ENCODE results near the gene FGD4.

The FGD4 gene

DNA sequence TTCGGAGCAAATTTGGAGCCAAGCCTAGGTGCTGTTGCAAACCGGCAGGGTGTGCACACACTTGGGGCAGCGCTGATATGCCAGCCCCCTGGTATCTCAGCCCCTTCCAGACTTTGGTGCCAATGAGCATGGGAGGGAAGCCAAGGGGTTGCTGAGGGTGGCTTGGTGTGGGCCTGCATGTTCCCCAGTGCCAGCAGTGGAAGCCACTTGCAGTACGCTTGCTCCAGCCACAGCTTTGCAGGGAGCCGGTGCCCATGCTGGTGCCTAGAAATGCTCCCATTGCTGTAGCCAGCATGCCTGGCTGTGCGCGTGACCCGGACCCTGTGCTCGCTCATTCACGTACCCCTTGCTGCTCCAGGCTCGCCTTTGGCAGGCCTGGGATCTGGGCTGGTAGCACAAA lies 212.6 kb downstream of the FGD4 start:
- peaks cover 4% of the 10 kb centered on the region for H3K4me1 ChIP-seq (ENCODE audit: insufficient read depth, low read length, poor library complexity, severe bottlenecking)
- no peak overlapping the region for H3K4me3 ChIP-seq (ENCODE audit: low read length, poor library complexity, severe bottlenecking)
- H3K79me2 ChIP-seq (ENCODE audit: insufficient read depth, low read length): no peaks in the 10 kb centered on the region
- H3K4me2 ChIP-seq (ENCODE audit: low read depth, low read length, poor library complexity, severe bottlenecking): no peak overlapping the region
- no peaks in the 10 kb centered on the region for H3K9me3 ChIP-seq (ENCODE audit: insufficient read depth, low read depth, low read length)
- no peaks in the 10 kb centered on the region for H3K27me3 ChIP-seq (ENCODE audit: insufficient read depth, low read length, poor library complexity, severe bottlenecking)
- H3K9me2 ChIP-seq (replicated peaks; ENCODE audit: low read depth, low read length): no peaks in the 10 kb centered on the region
- H3K9ac ChIP-seq (ENCODE audit: low read depth, low read length, poor library complexity, severe bottlenecking): no peak overlapping the region
- no peaks in the 10 kb centered on the region for H4K20me1 ChIP-seq (ENCODE audit: insufficient read depth, low read length, poor library complexity, severe bottlenecking)
- no peaks in the 10 kb centered on the region for H3F3A ChIP-seq (ENCODE audit: low read depth)
- TF ChIP-seq, protein P1, sequence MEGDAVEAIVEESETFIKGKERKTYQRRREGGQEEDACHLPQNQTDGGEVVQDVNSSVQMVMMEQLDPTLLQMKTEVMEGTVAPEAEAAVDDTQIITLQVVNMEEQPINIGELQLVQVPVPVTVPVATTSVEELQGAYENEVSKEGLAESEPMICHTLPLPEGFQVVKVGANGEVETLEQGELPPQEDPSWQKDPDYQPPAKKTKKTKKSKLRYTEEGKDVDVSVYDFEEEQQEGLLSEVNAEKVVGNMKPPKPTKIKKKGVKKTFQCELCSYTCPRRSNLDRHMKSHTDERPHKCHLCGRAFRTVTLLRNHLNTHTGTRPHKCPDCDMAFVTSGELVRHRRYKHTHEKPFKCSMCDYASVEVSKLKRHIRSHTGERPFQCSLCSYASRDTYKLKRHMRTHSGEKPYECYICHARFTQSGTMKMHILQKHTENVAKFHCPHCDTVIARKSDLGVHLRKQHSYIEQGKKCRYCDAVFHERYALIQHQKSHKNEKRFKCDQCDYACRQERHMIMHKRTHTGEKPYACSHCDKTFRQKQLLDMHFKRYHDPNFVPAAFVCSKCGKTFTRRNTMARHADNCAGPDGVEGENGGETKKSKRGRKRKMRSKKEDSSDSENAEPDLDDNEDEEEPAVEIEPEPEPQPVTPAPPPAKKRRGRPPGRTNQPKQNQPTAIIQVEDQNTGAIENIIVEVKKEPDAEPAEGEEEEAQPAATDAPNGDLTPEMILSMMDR (conservative IDR thresholded peaks at IDR 0.05; ENCODE audit: low read length): no peak
- no peaks in the 10 kb centered on the region for H3K36me3 ChIP-seq (ENCODE audit: insufficient read depth, low read length)
- H2AFZ ChIP-seq (ENCODE audit: low read length): no peak overlapping the region

DNA sequence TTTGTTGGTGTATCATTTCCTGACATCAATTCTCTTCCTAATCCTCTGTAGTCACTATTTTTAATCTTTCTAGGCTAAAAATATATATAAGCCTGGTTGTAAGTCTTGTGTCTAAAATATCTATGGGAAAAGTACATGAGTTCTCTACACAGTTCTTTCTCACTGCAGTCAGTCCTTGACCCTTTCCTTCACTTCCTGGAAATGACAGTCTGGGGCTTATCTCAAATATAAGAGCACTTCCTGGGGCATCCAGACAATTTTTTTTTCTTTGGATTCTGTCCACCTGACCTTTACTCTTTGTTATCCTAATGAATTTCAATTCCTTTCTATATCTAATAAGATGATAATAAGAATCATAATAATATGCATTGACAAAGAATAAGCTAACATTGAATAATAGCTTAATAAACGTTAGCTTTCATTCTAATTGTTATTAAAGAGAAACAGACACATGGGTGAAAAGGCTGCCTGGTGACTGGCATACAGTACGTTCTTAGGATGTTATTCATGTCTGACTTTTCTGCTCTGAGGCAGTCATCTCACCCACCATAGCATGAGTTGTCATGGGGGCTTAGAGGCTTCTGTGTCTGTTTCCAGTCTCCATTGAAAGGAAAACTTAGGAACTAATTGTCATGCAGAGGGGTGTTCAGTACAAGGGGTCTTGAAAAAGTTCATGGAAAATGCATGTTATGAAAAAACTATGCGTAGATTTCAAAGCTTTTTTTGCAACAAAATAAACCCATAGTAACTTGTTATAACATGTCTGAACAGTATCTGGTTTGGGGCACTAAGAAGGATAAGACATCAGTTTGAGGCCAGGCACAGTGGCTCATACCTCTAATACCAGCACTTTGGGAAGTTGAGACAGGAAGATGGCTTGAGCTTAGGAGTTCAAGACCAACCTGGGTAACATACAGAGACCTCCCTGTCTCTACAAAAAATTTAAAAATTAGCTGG lies 213.6 kb downstream of the FGD4 start:
- Histone ChIP-seq H4K20me1 (ENCODE audit: insufficient read depth, low read length, poor library complexity, severe bottlenecking) (no peaks in the 10 kb centered on the region), H3K27me3 (ENCODE audit: insufficient read depth, low read length, poor library complexity, severe bottlenecking) (no peaks in the 10 kb centered on the region), H3K4me2 (ENCODE audit: low read depth, low read length, poor library complexity, severe bottlenecking) (no peak overlapping the region), H2AFZ (ENCODE audit: low read length) (no peak overlapping the region), H3F3A (ENCODE audit: low read depth) (no peaks in the 10 kb centered on the region), H3K9ac (ENCODE audit: low read depth, low read length, poor library complexity, severe bottlenecking) (no peak overlapping the region), H3K4me3 (ENCODE audit: low read length, poor library complexity, severe bottlenecking) (no peak overlapping the region), H3K4me1 (ENCODE audit: insufficient read depth, low read length, poor library complexity, severe bottlenecking) (peaks cover 4% of the 10 kb centered on the region), H3K79me2 (ENCODE audit: insufficient read depth, low read length) (no peaks in the 10 kb centered on the region), H3K9me3 (ENCODE audit: insufficient read depth, low read depth, low read length) (no peaks in the 10 kb centered on the region), H3K9me2 (replicated peaks; ENCODE audit: low read depth, low read length) (no peaks in the 10 kb centered on the region), H3K36me3 (ENCODE audit: insufficient read depth, low read length) (no peaks in the 10 kb centered on the region)
- TF ChIP-seq, protein P1 (conservative IDR thresholded peaks at IDR 0.05; ENCODE audit: low read length): no peak
- no peak for TF ChIP-seq EZH2phosphoT487 (IDR thresholded peaks at IDR 0.05; ENCODE audit: borderline replicate concordance)

DNA sequence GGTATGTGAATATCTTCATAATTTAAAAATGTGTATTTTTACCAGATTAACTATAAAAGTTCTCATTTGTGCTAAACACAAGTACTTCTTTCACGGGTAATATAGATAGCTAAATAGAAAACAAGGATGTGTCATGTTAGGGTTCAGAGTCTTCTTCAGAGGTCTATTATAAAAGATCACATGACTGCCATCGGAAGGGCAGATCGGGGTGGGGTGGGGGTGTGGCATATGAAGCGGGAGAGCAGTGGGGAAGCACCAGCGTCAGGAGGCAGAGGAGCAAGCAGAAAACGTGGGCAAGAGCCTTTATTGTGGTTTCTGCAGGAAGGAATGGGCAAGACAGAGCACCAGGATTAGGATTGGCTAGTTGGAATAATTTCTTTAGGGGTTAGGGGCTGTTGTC lies 216.1 kb downstream of the FGD4 start:
- TF ChIP-seq, protein P1 (conservative IDR thresholded peaks at IDR 0.05; ENCODE audit: low read length): no peak
- no peak for TF ChIP-seq EZH2phosphoT487 (IDR thresholded peaks at IDR 0.05; ENCODE audit: borderline replicate concordance)
- H4K20me1 ChIP-seq (ENCODE audit: insufficient read depth, low read length, poor library complexity, severe bottlenecking): no peaks in the 10 kb centered on the region
- no peaks in the 10 kb centered on the region for H3K9me2 ChIP-seq (replicated peaks; ENCODE audit: low read depth, low read length)
- H3K9me3 ChIP-seq (ENCODE audit: insufficient read depth, low read depth, low read length): no peaks in the 10 kb centered on the region
- no peak overlapping the region for H3K4me2 ChIP-seq (ENCODE audit: low read depth, low read length, poor library complexity, severe bottlenecking)
- H3K4me3 ChIP-seq (ENCODE audit: low read length, poor library complexity, severe bottlenecking): no peak overlapping the region
- no peaks in the 10 kb centered on the region for H3K4me1 ChIP-seq (ENCODE audit: insufficient read depth, low read length, poor library complexity, severe bottlenecking)
- H3K79me2 ChIP-seq (ENCODE audit: insufficient read depth, low read length): no peaks in the 10 kb centered on the region
- no peak overlapping the region for H2AFZ ChIP-seq (ENCODE audit: low read length)
- no peak overlapping the region for H3K9ac ChIP-seq (ENCODE audit: low read depth, low read length, poor library complexity, severe bottlenecking)
- no peaks in the 10 kb centered on the region for H3K27me3 ChIP-seq (ENCODE audit: insufficient read depth, low read length, poor library complexity, severe bottlenecking)
- H3K36me3 ChIP-seq (ENCODE audit: insufficient read depth, low read length): no peaks in the 10 kb centered on the region
- no peaks in the 10 kb centered on the region for H3F3A ChIP-seq (ENCODE audit: low read depth)
